Measurements from ENCODE around the gene ZSWIM7. TPM values are rescaled to one million over a fixed set of nuclear protein-coding genes. Genes with fewer than 3 reads are reported as not detected.
"Not testable (repeated sequence)": the region's sequence is repeated elsewhere in the genome, so short reads cannot be mapped to it uniquely, and the experiment has no call there.

The ZSWIM7 gene
- total RNA-seq, 1 donor: 15.0 TPM

DNA sequence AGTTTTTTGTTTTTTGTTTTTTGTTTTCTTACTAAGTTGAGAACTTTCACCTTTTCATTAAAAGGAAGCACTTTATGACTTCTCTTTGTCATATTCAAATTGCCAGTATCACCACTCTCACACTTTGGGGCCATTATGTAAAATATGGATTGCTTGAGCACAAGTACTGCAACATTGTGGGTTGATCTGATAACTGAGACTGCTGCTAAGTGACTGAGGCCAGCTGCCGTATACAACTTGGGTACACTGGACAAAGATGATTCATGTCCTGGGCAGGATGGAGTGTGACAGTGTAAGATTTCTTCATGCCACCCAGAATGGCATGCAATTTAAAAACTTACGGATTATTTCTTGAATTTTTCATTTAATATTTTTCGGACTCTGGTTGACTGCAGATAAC is 7.9 kb upstream of the ZSWIM7 start:
- Histone ChIP-seq H3K27me3 (ENCODE audit: insufficient read depth, low read length) (no peaks in the 10 kb centered on the region), H3K9me3 (ENCODE audit: low read depth, low read length) (no peaks in the 10 kb centered on the region), H3K4me3 (ENCODE audit: low read length) (no peak overlapping the region), H3K4me1 (ENCODE audit: insufficient read depth, low read length) (peaks cover 4% of the 10 kb centered on the region)

DNA sequence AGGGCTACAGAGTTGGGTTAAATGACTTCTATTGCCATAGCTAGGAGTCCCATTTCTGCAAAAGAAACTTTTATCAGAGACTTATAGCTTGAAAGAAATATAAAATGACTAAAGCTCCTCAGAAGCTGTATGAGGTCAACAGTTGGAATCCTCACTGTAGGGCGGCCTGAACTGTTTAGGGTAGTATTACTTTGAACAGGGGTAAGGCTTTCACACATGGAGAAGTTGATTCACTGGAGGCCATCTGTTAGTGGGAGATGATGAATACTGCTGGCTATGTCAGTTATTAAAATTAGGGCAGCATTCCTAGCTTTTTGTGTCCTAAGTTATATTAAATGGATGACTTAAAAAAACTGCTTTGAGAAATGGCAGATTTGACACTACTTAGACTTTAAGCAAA is 6.1 kb upstream of the ZSWIM7 start:
- no peaks in the 10 kb centered on the region for H3K9me3 ChIP-seq (ENCODE audit: low read depth, low read length)
- no peak overlapping the region for H3K4me3 ChIP-seq (ENCODE audit: low read length)
- H3K4me1 ChIP-seq (ENCODE audit: insufficient read depth, low read length): peaks cover 10% of the 10 kb centered on the region
- H3K27me3 ChIP-seq (ENCODE audit: insufficient read depth, low read length): no peaks in the 10 kb centered on the region

- H3K27me3 ChIP-seq (ENCODE audit: insufficient read depth, low read length): no peaks in the 10 kb centered on the region
- no peaks in the 10 kb centered on the region for H3K9me3 ChIP-seq (ENCODE audit: low read depth, low read length)
- peaks cover 19% of the 10 kb centered on the region for H3K4me1 ChIP-seq (ENCODE audit: insufficient read depth, low read length)
- H3K4me3 ChIP-seq (ENCODE audit: low read length): no peak overlapping the region
Measured at GRCh38 chr17:16003841-16004240, 4.3 kb upstream of the ZSWIM7 start.

GRCh38 chr17:16002708-16003260 is 3.3 kb upstream of the ZSWIM7 start:
- Histone ChIP-seq H3K4me1 (ENCODE audit: insufficient read depth, low read length) (peaks cover 26% of the 10 kb centered on the region), H3K9me3 (ENCODE audit: low read depth, low read length) (no peaks in the 10 kb centered on the region), H3K27me3 (ENCODE audit: insufficient read depth, low read length) (no peaks in the 10 kb centered on the region), H3K4me3 (ENCODE audit: low read length) (no peak overlapping the region)

- Histone ChIP-seq H3K4me1 (ENCODE audit: insufficient read depth, low read length) (peaks cover 29% of the 10 kb centered on the region), H3K9me3 (ENCODE audit: low read depth, low read length) (no peaks in the 10 kb centered on the region), H3K4me3 (ENCODE audit: low read length) (no peak overlapping the region), H3K27me3 (ENCODE audit: insufficient read depth, low read length) (no peaks in the 10 kb centered on the region)
Measured at GRCh38 chr17:16001226-16001897, 1.9 kb upstream of the ZSWIM7 start.

GRCh38 chr17:15999974-16000827 is 697 bp upstream of the ZSWIM7 start:
- H3K27me3 ChIP-seq (ENCODE audit: insufficient read depth, low read length): no peaks in the 10 kb centered on the region
- no peaks in the 10 kb centered on the region for H3K9me3 ChIP-seq (ENCODE audit: low read depth, low read length)
- H3K4me1 ChIP-seq (ENCODE audit: insufficient read depth, low read length): peaks cover 37% of the 10 kb centered on the region
- peak overlapping the region; percentile 55 for H3K4me3 ChIP-seq (ENCODE audit: low read length)

- no peaks in the 10 kb centered on the region for H3K9me3 ChIP-seq (ENCODE audit: low read depth, low read length)
- H3K4me1 ChIP-seq (ENCODE audit: insufficient read depth, low read length): peaks cover 51% of the 10 kb centered on the region
- H3K4me3 ChIP-seq (ENCODE audit: low read length): no peak overlapping the region
- H3K27me3 ChIP-seq (ENCODE audit: insufficient read depth, low read length): no peaks in the 10 kb centered on the region
Measured at GRCh38 chr17:15998031-15998562, 1.4 kb downstream of the ZSWIM7 start.

DNA sequence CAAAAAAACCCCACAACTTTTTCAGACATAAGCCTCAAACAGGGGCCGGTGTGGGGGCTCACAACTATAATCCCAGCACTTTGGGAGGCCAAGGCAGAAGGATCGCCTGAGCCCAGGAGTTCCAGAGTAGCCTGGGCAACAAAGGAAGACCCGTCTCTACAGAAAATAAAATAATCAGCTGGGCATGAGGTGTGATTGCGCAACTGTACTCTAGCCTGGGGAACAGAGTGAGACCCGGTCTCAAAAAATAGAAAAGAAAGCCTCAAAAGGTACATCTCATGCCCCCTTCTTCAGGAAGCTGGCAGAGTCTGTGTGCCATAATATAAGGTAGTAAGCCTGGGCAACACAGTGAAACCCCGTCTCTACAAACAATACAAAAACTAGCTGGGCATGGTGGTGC is 3.2 kb downstream of the ZSWIM7 start:
- H3K27me3 ChIP-seq (ENCODE audit: insufficient read depth, low read length): no peaks in the 10 kb centered on the region
- no peaks in the 10 kb centered on the region for H3K9me3 ChIP-seq (ENCODE audit: low read depth, low read length)
- H3K4me1 ChIP-seq (ENCODE audit: insufficient read depth, low read length): peaks cover 48% of the 10 kb centered on the region
- no peak overlapping the region for H3K4me3 ChIP-seq (ENCODE audit: low read length)

DNA sequence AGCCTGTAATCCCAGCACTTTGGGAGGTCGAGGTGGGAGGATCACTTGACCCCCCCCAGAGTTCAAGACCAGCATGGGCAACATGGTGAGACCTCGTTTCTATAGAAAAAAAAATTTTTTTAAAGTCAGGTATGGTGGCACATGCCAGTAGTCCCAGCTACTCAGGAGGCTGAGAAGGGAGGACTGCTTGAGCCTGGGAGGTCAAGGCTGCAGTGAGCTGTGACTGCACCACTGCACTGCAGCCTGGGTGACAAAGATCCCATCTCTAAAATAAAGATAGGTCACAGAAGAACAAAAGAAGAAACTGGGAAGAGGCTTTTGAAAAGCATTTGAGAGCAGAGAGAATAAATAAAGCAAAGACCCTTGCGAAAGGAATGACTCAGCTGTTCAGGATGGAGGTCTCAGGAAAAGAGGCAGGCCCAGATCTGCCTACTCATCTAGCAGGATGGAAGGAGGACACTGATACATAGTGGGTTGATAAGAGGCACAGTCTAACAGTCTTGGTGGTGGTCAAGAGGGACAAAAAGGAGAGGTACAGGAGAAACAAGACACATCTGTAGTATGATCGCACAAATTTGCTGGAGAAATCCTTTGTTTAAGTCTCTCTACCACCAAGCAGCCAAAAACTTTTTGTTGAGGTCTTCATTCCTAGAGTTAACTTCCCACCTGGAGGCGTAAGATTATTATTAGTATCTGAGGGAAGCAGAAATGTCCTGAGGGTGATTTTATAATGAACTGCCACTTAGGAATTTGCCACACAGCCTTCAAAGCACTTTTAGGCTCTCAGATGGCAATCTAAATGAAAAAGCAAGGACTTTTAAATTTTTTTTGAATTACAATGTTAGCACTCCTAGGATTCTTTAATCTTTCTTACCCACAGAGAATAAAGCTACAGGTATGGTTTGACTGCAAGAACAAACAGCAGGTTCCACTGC is 17.6 kb downstream of the ZSWIM7 start:
- Histone ChIP-seq H3K27me3 (ENCODE audit: insufficient read depth, low read length) (no peaks in the 10 kb centered on the region), H3K4me3 (ENCODE audit: low read length) (no peak overlapping the region), H3K4me1 (ENCODE audit: insufficient read depth, low read length) (peaks cover 22% of the 10 kb centered on the region), H3K9me3 (ENCODE audit: low read depth, low read length) (no peaks in the 10 kb centered on the region)

DNA sequence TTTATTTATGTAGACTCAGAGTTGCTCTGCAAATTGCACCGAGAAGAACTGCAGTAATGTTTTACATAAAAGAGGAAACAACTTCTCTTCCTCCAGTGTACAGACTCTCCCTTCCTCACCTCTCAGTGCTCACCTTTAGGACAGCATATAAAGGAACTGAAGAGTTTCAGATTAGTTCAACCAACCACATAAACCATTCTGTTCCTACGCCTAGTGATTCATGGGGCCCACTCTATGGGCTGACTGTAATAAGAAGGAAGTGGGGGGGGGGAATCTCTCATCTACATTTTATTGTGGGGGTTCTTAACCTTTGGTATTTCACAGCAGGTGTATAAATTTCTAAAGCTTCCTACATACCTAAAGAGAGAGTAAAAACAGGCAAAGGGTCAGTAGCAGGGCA is 18.3 kb downstream of the ZSWIM7 start:
- H3K27me3 ChIP-seq (ENCODE audit: insufficient read depth, low read length): no peaks in the 10 kb centered on the region
- no peak overlapping the region for H3K4me3 ChIP-seq (ENCODE audit: low read length)
- H3K4me1 ChIP-seq (ENCODE audit: insufficient read depth, low read length): peaks cover 22% of the 10 kb centered on the region
- no peaks in the 10 kb centered on the region for H3K9me3 ChIP-seq (ENCODE audit: low read depth, low read length)

DNA sequence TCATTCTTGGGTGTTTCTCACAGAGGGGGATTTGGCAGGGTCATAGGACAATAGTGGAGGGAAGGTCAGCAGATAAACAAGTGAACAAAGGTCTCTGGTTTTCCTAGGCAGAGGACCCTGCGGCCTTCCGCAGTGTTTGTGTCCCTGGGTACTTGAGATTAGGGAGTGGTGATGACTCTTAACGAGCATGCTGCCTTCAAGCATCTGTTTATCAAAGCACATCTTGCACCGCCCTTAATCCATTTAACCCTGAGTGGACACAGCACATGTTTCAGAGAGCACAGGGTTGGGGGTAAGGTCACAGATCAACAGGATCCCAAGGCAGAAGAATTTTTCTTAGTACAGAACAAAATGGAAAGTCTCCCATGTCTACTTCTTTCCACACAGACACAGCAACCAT is 20.5 kb downstream of the ZSWIM7 start:
- not testable (repeated sequence) for H3K27me3 ChIP-seq (ENCODE audit: insufficient read depth, low read length); H3K9me3 ChIP-seq (ENCODE audit: low read depth, low read length); H3K4me3 ChIP-seq (ENCODE audit: low read length)
- H3K4me1 ChIP-seq (ENCODE audit: insufficient read depth, low read length): peaks cover 22% of the 10 kb centered on the region

DNA sequence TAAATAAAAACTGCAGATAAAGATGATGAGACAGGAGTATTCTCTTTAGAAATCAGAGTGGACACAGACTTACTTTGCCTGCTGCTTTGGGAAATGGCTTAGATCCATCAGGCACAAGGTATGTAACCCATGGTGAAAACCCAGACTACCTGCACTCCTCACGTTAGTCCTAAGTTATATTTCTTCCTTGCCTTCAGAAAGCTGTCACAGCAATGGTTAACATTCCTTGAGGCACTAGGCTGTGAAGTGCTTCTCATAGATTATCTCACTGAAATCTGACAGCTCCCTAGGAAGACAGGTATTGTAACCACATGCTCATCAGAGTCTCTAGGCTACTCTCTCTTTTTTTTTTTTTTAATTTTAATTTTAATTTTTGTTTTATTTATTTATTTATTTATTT is 20.9 kb downstream of the ZSWIM7 start:
- Histone ChIP-seq H3K27me3 (ENCODE audit: insufficient read depth, low read length) (no peaks in the 10 kb centered on the region), H3K9me3 (ENCODE audit: low read depth, low read length) (no peaks in the 10 kb centered on the region), H3K4me3 (ENCODE audit: low read length) (no peak overlapping the region), H3K4me1 (ENCODE audit: insufficient read depth, low read length) (peaks cover 22% of the 10 kb centered on the region)

DNA sequence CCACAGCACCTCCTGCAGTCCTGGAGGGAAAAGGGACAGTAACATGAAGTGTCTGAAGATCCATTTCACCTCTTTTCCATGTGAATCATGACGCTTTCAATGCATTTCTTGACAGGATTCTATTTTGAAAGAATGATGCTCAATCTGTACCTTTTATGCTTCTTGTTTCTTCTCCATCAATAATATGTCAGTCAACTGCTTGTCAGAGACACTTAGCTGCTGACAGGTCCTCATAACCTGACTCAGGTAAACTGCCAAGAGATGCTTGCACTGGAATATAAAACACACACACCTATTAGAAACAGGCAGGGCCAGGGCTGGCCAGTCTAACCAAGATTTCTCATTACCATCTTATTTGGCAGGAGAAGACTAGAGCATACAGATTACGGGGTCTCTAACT is 21.6 kb downstream of the ZSWIM7 start:
- Histone ChIP-seq H3K9me3 (ENCODE audit: low read depth, low read length) (no peaks in the 10 kb centered on the region), H3K27me3 (ENCODE audit: insufficient read depth, low read length) (no peaks in the 10 kb centered on the region), H3K4me3 (ENCODE audit: low read length) (no peak overlapping the region), H3K4me1 (ENCODE audit: insufficient read depth, low read length) (peaks cover 22% of the 10 kb centered on the region)

- Histone ChIP-seq H3K9me3 (ENCODE audit: low read depth, low read length) (no peaks in the 10 kb centered on the region), H3K4me1 (ENCODE audit: insufficient read depth, low read length) (peaks cover 9% of the 10 kb centered on the region), H3K27me3 (ENCODE audit: insufficient read depth, low read length) (no peaks in the 10 kb centered on the region), H3K4me3 (ENCODE audit: low read length) (no peak overlapping the region)
Measured at GRCh38 chr17:15973834-15974233, 25.7 kb downstream of the ZSWIM7 start.

Data from mononuclear cell (primary cell).